Activated T-cell treated with anti-CD3 and anti-CD28 coated beads for 4 hours (primary cell): ENCODE results near the gene GOLGA8K.
"Not testable (repeated sequence)": the region's sequence is repeated elsewhere in the genome, so short reads cannot be mapped to it uniquely, and the experiment has no call there.

Experiments used
- DNase-seq: peaks from one replicate; pipeline ENCODE4 v3.0.0-alpha.2; 2020

The GOLGA8K gene

DNA sequence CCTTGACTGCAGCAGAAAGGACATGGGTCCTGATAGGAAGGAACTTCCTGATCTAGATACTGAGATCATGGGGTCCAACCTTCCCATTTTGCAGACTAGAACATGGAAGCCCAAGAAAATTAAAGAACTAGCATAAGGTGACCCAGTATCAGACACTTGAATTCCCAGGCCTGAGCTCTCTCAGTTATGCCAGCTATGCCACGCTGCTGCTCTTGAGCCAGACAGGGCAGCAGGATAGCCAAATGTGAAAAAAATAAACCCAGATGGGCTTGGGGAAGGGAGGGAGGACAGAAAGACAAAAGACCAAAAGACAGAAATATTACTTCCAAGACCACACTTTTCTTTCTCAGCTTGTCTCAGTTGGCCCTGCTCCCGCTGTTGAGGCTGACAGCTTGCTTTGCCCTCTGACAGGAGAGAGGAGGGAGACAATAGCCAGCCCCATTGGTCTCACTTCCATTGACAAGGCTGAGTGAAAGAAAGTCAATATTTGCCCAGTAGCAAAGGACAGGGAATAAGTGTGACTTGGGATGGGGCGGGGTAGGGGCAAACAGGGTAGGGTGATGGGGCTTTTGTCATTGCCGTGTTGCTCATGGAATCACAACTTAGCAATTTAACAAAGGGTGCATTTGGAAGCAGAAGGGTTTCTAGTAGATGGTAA, 52.4 kb downstream of the GOLGA8K start:
- DNase-seq, result not testable (repeated sequence)

DNA sequence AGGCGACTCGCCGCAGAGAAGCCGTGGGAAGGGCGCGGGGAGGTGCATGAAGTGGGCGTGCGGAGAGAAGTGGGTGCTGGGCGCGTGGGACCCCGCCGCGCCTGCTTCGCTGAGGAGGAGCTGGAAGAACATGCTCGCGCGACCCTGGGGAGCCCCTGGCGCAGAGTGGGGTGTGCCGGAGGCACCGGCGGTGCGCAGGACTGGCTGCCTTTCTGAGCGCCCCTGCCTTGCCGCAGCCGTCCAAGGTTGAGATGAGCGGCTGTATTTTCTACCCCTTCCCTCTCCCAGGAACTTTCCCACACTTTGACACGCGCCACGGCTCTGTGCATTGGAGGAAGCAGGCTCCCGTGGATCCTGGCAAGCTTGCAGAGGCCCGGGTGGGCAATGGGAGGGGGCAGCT, 56.1 kb downstream of the GOLGA8K start:
- DNase-seq, result not testable (repeated sequence)

DNA sequence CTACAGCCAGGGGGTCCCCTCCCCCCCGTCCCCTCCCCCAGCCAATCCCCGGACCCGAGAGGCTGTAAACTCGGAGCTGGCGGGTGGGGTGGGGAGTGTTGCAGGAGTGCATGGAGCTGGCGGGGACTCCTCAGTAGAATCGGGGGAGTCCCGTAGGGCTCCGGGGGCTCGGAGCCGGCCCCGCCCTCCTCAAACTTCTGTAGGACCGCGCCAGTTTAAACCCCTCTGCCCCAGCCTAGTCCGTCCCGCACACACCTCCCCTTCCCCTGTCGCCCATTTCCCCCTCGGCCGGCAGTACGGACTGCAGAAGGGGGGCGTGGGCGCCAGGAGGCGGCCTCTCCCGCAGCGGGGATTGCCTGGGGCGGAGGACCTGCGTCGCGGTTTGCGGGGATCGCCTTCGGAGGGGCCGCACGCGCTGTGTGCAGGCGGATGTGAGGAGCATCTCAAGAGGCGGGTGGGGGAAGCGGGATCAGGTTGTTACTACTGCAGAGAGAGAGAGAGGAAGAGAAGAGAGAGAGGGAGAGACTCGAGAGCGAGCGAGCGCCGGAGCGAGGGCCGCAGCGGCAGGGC, 57.0 kb downstream of the GOLGA8K start:
- not testable (repeated sequence) for DNase-seq

DNA sequence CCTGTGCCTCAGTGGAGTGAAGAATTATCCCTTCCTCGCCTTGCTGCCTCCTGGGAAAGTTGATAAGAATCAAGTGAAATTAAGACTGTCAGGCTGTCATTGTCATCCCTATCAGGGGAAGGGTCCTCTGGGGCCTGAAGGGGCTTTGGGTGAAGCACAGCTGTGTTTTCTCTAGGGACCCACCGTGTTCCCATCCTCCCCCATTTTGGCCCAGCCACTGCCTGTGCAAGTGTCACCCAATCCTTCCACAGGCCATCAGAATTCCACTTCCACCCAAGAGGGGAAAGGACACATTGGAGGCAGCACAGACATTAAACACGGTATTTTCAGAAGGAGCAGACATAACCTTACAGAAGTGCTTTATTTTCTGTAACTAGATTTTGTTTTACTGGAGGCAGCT, 59.2 kb downstream of the GOLGA8K start:
- not testable (repeated sequence) for DNase-seq
